Type B pancreatic cell (in vitro differentiated cells): Measurements from ENCODE around the gene DVL1. TPM values are rescaled to one million over a fixed set of nuclear protein-coding genes. Genes with fewer than 3 reads are reported as not detected.

ENCODE experiments used
- DNase-seq: peaks from one replicate; pipeline ENCODE4 v3.0.0; 2021; ENCODE audit warnings: mixed read lengths; ENCODE audit not compliant: unreplicated experiment; ENCODE audit errors: extremely low spot score
- H3K27ac Mint-ChIP-seq: 2 replicates; pipeline ENCODE4 v1.8.0; 2021; ENCODE audit warnings: mild to moderate bottlenecking, mixed read lengths
- H3K27me3 Mint-ChIP-seq: 2 replicates; pipeline ENCODE4 v1.8.0; 2021; ENCODE audit warnings: mixed read lengths
- H3K36me3 Mint-ChIP-seq: 2 replicates; pipeline ENCODE4 v1.8.0; 2021; ENCODE audit warnings: mixed read lengths
- H3K4me1 Mint-ChIP-seq: one replicate; pipeline ENCODE4 v1.8.0; 2021; ENCODE audit warnings: mixed read lengths; ENCODE audit not compliant: unreplicated experiment
- H3K4me3 Mint-ChIP-seq: 2 replicates; pipeline ENCODE4 v1.8.0; 2021; ENCODE audit warnings: mild to moderate bottlenecking, mixed read lengths
- H3K9me3 Mint-ChIP-seq: 2 replicates; pipeline ENCODE4 v1.8.0; 2021; ENCODE audit warnings: mixed read lengths
- total RNA-seq: library from RNA; stranded (reverse); gene quantifications from 2 replicates; pipeline ENCODE4 v1.2.1, GENCODE V29; 2021; ENCODE audit warnings: low replicate concordance
- TF ChIP-seq, protein P1 (sequence below): fragments of 200-600 bp; sonication (generic); conservative IDR thresholded peaks from 2 replicates; pipeline ENCODE4 v1.5.0; 2021; ENCODE audit warnings: antibody characterized with exemption, mild to moderate bottlenecking

DVL1 gene
- total RNA-seq, 1 donor from 2014 or later: 62.8 TPM

DNA sequence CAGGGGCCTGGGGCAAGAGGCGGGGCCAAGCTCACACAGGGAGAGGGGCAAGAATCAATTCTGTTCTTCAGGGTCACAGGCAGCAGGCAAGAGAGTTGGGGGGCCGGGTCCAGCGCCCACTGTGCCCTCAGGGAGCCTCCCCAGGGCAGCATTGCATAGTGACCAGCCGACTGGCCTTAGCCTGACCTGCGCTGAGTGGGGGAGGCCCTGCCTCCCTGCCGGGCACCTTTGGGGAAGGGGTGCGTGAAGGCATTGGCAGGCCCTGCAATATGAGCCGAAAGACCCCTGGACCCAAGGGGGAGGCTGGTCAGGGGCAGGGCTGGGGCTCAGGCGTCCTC, 56.8 kb downstream of the DVL1 start:
- TF ChIP-seq, protein P1, sequence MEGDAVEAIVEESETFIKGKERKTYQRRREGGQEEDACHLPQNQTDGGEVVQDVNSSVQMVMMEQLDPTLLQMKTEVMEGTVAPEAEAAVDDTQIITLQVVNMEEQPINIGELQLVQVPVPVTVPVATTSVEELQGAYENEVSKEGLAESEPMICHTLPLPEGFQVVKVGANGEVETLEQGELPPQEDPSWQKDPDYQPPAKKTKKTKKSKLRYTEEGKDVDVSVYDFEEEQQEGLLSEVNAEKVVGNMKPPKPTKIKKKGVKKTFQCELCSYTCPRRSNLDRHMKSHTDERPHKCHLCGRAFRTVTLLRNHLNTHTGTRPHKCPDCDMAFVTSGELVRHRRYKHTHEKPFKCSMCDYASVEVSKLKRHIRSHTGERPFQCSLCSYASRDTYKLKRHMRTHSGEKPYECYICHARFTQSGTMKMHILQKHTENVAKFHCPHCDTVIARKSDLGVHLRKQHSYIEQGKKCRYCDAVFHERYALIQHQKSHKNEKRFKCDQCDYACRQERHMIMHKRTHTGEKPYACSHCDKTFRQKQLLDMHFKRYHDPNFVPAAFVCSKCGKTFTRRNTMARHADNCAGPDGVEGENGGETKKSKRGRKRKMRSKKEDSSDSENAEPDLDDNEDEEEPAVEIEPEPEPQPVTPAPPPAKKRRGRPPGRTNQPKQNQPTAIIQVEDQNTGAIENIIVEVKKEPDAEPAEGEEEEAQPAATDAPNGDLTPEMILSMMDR: no peak
- H3K27me3 Mint-ChIP-seq: no peaks in the 10 kb centered on the region
- H3K4me1 Mint-ChIP-seq: peaks cover 6% of the 10 kb centered on the region
- DNase-seq: no peak
- H3K4me3 Mint-ChIP-seq: no peak overlapping the region
- no peaks in the 10 kb centered on the region for H3K36me3 Mint-ChIP-seq
- H3K9me3 Mint-ChIP-seq: no peaks in the 10 kb centered on the region
- H3K27ac Mint-ChIP-seq: no peak overlapping the region

DNA sequence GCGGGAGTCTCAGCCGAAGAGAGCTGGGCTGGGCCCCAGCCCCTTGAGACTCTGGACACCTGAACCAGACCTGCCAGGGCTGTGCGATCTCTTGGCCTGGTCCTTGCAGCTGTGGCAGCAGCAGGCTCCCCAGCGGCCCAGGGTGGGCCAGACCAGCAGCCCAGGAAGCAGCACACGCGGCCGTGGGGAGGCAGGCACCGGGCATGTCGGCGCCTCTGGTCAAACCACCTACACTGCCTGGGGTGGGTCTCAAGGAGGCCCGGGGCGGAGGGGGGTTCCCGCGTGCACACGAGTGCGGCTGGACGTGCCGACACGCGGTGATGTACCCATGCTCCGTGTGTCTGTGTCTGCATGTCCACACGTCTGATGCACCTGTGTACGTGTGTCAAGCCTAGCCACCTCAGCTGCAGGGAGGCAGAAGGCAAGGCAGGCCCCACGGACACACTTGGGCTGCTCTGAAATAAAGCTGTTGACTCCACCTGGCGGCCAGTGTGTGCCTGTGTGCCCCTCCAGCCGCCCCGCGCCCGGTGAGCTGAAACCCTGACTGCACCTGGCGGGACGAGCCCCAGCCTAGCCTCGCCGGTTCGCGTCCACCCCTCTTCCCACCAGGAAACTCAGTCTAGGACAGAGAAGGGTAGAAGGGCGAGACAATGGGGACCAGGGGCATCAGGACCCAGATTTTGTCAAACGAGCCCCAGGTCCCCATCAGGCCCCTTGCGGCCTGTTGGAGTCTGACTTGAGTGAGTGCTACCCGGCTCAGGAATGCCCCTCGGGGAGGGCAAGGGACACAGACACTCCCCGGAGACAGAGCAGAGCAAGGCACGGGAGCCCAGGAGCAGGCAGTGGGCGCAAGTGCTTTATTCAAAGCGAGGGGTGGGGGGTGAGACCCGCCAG, 57.4 kb downstream of the DVL1 start:
- H3K27ac Mint-ChIP-seq: peak overlapping the region; percentile 41
- no peak overlapping the region for H3K4me3 Mint-ChIP-seq
- H3K27me3 Mint-ChIP-seq: no peaks in the 10 kb centered on the region
- no peaks in the 10 kb centered on the region for H3K9me3 Mint-ChIP-seq
- peaks cover 6% of the 10 kb centered on the region for H3K4me1 Mint-ChIP-seq
- TF ChIP-seq, protein P1: peak; percentile 79
- no peak for DNase-seq
- no peaks in the 10 kb centered on the region for H3K36me3 Mint-ChIP-seq

DNA sequence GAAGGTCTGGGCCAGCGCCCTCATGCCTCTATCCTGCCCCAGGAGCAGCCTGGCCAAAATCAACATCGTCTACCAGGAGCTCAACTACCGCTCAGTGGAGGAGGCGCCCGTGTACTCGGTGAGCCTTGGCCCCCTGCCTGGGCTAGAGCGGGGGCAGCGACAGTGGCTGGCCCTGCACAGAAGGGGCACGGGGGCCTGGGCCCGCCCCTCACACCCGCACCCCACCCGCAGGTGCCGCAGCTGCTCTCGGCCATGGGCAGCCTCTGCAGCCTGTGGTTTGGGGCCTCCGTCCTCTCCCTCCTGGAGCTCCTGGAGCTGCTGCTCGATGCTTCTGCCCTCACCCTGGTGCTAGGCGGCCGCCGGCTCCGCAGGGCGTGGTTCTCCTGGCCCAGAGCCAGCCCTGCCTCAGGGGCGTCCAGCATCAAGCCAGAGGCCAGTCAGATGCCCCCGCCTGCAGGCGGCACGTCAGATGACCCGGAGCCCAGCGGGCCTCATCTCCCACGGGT, 58.1 kb downstream of the DVL1 start:
- H3K9me3 Mint-ChIP-seq: no peaks in the 10 kb centered on the region
- H3K27me3 Mint-ChIP-seq: no peaks in the 10 kb centered on the region
- H3K4me3 Mint-ChIP-seq: no peak overlapping the region
- H3K36me3 Mint-ChIP-seq: no peaks in the 10 kb centered on the region
- peaks cover 6% of the 10 kb centered on the region for H3K4me1 Mint-ChIP-seq
- TF ChIP-seq, protein P1: no peak
- DNase-seq: no peak
- H3K27ac Mint-ChIP-seq: no peak overlapping the region

DNA sequence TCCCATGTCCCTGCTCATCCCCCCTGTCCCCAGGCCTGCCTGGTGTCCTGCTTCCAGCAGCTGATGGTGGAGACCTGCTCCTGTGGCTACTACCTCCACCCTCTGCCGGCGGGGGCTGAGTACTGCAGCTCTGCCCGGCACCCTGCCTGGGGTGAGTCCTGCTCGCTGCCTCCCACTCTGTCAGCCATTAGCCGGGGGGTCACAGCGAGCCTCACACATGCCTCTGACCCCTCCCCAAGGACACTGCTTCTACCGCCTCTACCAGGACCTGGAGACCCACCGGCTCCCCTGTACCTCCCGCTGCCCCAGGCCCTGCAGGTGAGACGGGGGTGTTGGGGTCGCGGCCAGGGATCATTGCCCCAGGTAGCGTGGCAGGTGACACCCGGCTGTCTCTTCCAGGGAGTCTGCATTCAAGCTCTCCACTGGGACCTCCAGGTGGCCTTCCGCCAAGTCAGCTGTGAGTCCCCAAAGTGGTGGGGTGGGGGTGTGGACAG, 58.9 kb downstream of the DVL1 start:
- Mint-ChIP-seq H3K4me1 (peaks cover 6% of the 10 kb centered on the region), H3K36me3 (no peaks in the 10 kb centered on the region), H3K27ac (no peak overlapping the region), H3K4me3 (no peak overlapping the region), H3K27me3 (no peaks in the 10 kb centered on the region), H3K9me3 (no peaks in the 10 kb centered on the region)
- TF ChIP-seq, protein P1: peak; percentile 74
- no peak for DNase-seq

DNA sequence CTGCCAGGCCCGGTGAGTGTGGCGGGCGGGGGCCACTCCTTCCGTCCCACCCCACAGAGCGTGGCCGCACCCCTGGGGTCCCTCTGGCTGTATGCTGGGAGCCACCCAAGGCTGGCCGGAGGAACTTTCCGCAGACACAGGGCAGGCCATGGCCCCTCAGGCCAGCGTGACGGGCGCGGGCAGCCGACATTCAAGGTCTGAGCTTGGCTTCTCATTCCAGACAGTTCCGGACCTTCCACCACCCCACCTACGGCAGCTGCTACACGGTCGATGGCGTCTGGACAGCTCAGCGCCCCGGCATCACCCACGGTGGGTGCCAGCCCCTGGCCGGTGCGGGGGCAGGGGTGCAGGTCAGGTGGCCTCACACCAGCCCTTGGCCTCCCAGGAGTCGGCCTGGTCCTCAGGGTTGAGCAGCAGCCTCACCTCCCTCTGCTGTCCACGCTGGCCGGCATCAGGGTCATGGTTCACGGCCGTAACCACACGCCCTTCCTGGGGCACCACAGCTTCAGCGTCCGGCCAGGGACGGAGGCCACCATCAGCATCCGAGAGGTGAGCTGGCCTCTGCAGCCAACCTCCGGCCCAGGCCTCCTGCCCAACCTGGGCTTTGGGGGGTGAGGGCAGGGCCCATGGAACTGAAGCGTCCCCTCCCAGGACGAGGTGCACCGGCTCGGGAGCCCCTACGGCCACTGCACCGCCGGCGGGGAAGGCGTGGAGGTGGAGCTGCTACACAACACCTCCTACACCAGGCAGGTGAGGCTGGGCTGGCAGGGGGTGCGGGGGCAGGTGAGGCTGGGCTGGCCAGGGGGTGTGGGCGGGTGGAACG, 61.7 kb downstream of the DVL1 start:
- no peaks in the 10 kb centered on the region for H3K36me3 Mint-ChIP-seq
- H3K27ac Mint-ChIP-seq: no peak overlapping the region
- H3K4me3 Mint-ChIP-seq: no peak overlapping the region
- TF ChIP-seq, protein P1: no peak
- H3K4me1 Mint-ChIP-seq: peaks cover 6% of the 10 kb centered on the region
- no peaks in the 10 kb centered on the region for H3K27me3 Mint-ChIP-seq
- no peaks in the 10 kb centered on the region for H3K9me3 Mint-ChIP-seq
- peak; percentile 70 for DNase-seq
